GM08714 (cell line): ENCODE results near the gene DIAPH2.

Experiments
- H3K4me3 ChIP-seq: fragments of 200-500 bp; sonication (Bioruptor generic); 2 replicates; pipeline ENCODE4 v1.5.1; 2014; ENCODE audit warnings: mild to moderate bottlenecking, low read length, inconsistent platforms
- ZNF274 ChIP-seq: IDR thresholded peaks from 2 replicates; pipeline ENCODE4 v1.6.1; 2012; ENCODE audit warnings: mild to moderate bottlenecking, low read depth, low read length

The DIAPH2 gene

DNA sequence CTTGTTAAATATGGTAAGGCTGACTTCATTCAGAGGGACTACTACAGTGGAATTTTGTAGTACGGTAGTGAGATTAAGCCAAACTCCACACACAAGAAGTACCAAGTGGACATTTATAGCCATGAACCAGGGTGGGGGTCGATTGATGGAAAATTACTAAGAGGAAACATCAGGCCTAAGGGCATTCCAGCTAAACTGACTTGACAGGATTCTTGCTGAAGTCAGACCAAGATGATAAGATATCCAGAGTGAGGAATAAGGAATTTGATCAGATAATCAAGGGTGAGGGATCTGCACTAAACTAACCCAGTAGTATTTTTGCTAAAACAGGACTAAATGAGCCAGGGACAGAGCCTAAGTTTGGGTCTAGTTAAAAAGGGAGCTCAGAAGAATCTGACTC, 796.6 kb downstream of the DIAPH2 start:
- no peak overlapping the region for H3K4me3 ChIP-seq
- no peak for TF ChIP-seq ZNF274

DNA sequence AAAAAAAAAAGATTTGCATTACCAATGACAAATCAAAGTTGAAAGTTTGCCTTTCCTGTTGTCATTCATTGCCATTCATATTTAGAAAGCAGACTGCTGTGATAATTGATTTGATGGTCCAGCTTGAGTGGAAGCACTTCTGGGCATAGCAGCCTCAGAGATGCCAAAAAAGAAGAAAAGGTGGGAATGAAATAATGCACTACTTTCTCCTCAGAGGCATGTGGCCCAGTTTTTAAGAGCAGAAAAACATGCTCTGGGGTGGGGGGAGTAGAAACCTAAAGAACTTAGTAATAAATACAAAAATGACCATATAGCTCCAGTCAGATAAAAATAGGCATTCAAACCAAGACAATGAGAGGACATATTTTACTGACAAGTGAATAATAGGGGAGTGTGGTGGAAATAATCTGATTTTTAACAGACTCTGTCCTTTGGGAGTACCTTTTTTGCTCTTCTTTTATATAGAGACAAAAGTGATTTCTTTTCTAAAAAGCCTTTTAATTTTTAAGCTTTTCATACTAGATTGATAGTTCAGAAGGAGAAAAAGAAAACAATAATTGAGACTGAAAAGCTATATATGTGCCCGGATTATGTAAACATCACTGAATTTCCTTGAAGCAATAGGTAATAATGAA, 798.1 kb downstream of the DIAPH2 start:
- H3K4me3 ChIP-seq, result no peak overlapping the region
- no peak for TF ChIP-seq ZNF274

DNA sequence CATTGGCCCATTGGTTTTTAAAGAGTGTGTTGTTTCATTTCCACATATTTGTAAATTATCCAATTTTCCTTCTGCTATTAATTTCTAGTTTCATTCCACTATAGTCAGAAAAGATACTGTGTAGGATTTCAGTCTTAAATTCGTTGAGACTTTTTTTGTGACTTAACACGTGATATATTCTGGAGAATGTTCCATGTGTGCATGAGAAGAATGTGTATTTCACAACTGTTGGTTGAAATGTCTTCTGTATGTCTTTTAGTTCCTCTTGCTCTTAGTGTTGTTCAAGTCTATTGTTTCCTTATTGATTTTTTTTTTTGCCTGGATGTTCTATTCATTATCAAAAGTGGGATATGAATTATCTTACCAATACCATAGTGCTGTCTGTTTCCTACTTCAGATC, 806.0 kb downstream of the DIAPH2 start:
- H3K4me3 ChIP-seq, result no peak overlapping the region
- TF ChIP-seq ZNF274, result no peak

DNA sequence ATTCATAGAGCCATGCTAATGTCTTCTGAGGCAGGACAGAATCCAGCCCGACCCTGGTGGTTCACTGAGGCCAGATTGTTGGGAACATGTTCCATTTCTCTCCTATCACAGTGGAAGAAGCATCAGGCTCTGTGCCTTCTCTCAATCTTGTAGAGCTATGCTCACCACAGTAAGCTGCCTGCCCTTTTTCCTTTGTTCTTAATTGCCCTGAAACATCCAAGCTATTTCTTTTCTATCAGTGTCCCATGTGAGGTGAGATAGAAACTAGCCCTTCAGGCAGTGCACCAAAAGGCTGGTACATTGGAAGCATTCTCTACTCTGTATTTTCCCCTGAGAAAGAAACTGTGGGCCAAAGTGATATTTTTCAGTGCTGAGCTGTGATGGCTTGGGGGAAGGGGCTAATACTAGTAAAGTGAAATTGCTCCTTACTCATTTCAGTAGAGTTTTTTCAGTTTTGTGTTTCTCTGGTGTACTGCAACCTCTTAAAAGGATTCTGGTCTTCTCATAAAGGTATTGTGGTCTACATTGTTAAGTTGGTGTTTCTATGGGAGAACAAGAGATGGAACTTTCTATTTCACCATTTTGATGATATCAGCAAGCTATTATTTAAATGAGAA, 810.2 kb downstream of the DIAPH2 start:
- no peak overlapping the region for H3K4me3 ChIP-seq
- no peak for TF ChIP-seq ZNF274

DNA sequence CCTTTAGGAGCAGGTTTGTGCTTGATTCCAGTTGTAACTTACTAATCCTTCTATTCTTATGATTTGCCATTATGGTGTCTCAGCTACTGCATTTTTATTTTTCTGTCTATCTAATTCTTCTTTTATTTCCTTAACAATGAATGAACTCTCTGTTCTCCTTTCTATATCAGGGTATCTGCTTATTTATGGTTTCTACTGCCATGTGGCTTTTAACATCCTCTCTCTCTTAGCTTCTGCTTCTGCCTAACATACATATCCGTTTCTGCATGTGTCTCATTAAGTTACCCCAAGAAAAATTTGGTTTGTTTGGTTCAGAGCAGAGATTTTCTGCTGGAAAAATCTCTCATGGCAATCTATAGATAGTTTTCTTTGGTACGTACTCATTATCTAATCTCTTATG, 813.5 kb downstream of the DIAPH2 start:
- no peak overlapping the region for H3K4me3 ChIP-seq
- TF ChIP-seq ZNF274, result no peak

DNA sequence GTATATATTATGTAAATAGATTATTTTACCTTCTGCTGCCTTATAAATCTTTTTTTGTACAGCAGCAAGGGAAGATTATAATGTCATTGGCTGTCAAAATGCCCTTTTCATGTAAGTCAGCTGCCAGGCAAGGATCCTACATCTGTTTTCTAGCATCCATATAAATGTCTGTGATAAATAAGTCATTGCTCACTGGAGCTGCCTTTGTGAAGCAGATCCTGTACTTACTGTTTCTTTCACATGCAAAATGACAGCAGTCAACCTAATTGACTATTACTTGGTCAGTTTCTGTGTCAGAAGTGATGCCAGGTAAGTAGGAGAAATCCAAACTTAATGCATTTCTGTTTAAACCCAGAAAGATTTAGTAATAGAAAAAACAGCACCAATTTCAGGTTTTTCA, 819.8 kb downstream of the DIAPH2 start:
- no peak overlapping the region for H3K4me3 ChIP-seq

DNA sequence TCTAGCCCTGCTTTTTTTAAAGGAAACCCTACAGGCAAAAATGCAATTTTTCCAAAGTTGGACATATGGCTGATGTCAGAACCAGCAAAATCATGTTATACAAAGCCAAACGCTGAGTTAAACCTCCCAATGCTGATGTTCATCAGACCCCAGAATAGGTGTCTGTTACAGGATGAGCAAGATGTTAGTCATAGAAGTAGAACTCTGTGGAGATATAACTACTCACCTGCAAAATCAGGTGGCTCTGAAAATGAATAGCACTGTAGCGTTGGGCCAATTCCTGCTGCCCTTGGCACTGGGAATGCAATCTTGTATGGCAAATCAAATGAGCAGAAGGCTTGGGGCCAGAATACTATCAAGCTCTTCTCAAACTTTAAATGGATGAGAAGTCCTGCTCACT, 833.1 kb downstream of the DIAPH2 start:
- TF ChIP-seq ZNF274, result no peak
- no peak overlapping the region for H3K4me3 ChIP-seq

More for the DNA sequence above, 819.8 kb downstream of the DIAPH2 start:
- TF ChIP-seq ZNF274, result no peak

DNA sequence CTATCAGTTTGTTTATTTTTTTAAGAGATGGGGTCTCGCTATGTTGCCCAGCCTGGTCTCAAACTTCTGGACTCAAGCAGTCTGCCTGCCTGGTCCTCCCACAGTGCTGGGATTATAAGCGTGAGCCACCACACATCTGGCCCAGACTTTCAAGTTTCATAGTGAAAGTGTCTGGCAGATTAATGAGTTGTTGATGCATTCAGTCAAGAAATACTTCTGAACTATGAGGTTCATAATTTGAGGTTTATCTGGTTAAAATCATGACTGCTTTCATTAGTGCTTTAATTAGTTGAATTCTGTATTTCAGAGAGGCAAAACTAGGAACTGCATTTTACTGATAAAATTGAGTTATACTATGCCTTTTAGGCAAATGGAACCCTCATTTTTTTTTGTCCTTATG, 837.7 kb downstream of the DIAPH2 start:
- H3K4me3 ChIP-seq, result no peak overlapping the region
- no peak for TF ChIP-seq ZNF274

DNA sequence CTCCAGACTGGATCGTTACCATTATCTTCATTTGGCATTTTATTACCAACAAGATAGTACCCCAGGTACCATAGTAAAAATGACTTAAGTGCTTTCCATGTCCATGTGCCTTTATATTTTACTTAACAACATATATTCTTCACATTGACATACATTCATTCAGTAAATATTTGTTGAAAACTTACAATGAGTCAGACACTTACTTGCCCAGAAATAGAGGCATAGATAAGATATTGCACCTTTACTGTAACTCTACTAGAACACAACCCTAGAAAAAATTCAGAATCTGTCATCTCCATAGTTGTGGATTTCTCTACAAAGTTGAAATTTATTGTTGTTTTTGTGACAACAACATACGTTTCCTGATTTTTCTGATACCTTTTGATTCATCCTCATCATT, 839.7 kb downstream of the DIAPH2 start:
- H3K4me3 ChIP-seq, result no peak overlapping the region
- TF ChIP-seq ZNF274, result no peak

DNA sequence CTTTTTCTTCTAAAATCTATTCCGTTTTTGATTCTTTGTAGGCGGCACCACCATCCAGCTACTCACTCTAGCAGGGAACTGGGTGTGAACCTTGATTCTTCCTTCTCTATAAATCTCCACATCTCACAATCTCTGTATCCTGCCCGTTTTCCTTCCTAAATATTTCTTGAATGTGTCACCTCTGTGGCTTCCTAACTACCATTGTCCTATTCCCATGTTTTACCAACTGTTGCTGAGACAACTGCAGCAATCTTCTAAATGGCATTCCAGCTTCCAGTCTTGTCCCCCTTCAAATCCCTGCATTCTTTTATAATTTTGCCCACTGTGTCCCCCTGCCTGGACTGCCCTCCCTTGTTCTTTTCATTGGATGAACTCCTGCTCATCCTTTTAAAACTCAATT, 840.4 kb downstream of the DIAPH2 start:
- no peak overlapping the region for H3K4me3 ChIP-seq
- no peak for TF ChIP-seq ZNF274

DNA sequence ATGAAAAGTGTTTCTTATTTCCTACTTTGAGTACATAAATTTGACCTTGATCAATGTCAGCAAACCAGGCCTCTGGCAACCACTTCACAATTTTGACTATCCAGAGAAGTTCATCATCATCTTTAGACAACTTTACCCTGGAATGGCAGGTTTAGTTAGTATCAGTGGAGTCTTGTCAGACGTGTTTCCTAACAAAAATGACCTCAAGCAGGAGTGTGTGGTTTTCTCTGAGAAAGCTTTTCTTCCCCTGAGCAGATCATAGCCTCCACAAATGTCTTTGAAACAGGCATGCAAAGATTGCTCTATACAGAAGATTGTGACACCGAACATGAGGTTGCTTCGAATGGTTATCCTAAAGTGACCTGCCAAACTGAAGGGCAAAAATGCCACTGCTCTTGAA, 841.3 kb downstream of the DIAPH2 start:
- no peak overlapping the region for H3K4me3 ChIP-seq
- no peak for TF ChIP-seq ZNF274

DNA sequence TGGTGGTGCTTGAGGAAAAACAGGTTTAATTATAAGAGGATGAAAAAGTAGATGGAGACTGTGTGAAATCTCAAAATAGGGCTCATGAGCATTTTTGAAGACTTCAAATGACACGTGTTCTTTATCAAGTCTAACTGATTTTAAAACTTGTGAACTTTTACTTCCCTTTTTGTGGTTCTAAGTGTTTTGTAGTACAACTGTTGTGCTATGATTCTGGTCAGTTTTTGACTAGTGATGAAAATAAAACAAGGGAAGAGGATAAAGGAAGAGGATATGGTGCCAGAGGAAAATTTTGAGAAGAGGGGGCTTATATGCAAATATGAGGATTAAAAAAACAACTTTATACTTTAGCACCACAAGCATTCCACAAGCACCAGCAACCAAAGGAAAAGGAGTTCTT, 843.1 kb downstream of the DIAPH2 start:
- no peak overlapping the region for H3K4me3 ChIP-seq

DNA sequence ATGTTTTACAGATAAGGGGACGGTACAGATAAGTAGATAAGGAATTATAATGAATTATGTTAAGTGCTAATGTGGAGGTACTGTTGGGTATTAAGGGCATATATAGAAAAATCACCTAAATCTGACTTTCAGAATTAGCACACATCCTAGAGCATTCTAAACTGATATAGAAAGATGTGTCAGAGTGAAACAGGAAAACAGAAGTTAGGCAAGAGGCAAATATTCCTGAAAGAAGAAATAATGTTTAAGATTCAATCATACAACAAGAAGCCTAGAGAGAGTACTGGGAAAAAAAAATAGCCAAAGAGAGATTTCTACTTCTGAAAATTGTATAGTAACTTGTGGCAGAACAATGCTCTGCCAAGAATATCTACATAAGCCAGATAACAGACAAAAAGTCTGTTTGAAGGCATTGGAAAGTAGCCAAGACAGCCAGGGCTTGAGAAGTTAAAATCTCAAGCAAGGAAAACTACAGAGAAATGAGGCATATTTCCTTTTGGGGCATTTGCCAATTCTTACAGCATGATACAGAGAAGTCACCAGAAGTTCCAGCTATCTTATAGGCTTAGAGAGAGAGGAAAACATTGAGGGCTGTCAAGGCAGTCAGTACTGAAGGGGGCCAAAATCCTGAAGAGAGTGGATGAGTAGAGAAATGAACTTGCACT, 845.0 kb downstream of the DIAPH2 start:
- H3K4me3 ChIP-seq, result no peak overlapping the region
- TF ChIP-seq ZNF274, result no peak

More for the DNA sequence above, 843.1 kb downstream of the DIAPH2 start:
- no peak for TF ChIP-seq ZNF274

DNA sequence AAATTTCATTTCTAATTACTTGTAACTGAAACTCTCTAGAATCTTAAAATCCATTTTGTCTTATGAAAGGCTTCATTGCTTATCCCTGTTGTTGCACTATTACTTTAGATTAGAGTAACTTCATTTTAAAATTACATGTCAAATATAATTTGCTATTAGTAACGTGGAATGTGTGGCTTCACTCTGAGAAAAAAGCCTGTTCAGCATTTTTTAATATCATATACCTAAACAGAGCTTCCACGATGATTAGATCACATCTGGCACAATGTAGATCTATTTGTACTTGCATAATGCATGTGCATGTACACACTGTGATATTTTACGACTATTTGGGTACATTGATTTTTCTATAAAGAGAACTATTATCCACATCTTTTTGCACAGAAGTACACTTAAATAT, 847.2 kb downstream of the DIAPH2 start:
- TF ChIP-seq ZNF274, result no peak
- no peak overlapping the region for H3K4me3 ChIP-seq

DNA sequence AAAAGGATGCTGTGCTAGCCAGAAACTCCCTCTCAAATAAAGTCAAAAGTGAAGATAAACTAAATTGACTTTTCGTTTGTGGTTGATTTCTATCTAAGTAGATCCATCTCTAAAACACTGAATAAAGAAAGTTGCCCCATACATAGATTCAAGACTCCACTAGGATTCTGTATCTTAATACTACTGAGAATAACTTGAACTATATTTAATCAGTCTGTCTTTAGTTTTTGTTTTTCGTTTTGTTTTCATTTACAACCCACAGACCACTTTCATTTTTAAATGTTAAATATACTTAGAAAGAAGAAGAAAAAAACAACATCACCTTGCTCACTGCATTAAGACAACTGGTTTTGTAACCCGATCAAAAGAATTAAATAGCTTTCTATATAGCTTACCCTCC, 854.1 kb downstream of the DIAPH2 start:
- TF ChIP-seq ZNF274, result no peak
- no peak overlapping the region for H3K4me3 ChIP-seq

DNA sequence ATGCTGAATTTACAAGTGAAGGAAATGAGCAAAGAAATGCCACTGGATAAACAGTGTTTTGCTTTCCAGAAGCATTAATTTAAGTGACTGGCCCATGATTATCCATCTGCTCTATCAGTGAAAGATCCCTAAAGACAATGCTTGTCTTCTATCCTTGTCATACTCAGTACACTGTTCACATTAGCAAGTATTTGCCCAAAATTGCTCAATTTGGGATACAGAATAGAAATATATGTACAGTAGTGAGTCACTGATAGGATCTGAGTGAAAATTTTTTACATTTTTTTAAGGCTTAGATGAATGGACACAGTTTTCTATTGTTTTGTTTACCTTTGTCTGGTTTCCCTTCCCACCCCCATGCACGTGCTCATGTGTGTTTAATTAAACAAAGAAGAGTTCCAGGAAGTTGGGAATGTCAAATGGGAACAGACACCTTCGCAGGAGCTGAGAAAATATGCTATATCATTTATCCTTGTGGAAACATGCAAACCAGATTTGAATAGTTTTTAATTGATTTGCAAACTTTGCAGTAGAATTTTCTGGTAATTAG, 855.4 kb downstream of the DIAPH2 start:
- TF ChIP-seq ZNF274, result no peak
- no peak overlapping the region for H3K4me3 ChIP-seq
